ENCODE data around the gene LYST.
"Not testable (repeated sequence)": the region's sequence is repeated elsewhere in the genome, so short reads cannot be mapped to it uniquely, and the experiment has no call there.

The LYST gene

GRCh38 chr1:235818632-235819136, 48.0 kb downstream of the LYST start:
- DNase-seq (ENCODE audit: low read depth) = no peak

DNA sequence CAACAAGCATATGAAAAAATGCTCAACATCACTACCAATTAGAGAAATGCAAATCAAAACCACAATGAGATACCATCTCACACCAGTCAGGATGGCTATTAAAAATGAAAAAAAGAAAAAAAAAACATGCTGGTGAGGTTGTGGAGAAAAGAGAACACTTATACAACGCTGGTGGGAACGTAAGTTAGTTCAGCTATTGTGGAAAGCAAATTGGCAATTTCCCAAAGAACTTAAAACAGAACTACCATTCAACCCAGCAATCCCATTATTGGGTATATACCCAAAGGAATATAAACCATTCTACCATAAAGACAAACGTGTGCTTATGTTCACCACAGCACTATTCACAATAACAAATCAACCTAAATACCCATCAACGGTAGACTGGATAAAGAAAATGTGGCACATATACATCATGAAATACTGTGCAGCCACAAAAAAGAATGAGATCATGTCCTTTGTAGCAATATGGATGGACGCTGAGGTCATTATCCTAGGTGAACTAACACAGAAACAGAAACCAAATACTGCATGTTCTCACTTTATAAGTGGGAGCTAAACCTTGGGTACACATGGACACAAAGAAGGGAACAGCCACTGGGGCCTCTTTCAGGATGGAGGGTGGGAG, 49.5 kb downstream of the LYST start:
- DNase-seq (ENCODE audit: low read depth) = no peak

GRCh38 chr1:235809688-235810397, 56.9 kb downstream of the LYST start:
- DNase-seq (ENCODE audit: low read depth) = peak; percentile 25

DNA sequence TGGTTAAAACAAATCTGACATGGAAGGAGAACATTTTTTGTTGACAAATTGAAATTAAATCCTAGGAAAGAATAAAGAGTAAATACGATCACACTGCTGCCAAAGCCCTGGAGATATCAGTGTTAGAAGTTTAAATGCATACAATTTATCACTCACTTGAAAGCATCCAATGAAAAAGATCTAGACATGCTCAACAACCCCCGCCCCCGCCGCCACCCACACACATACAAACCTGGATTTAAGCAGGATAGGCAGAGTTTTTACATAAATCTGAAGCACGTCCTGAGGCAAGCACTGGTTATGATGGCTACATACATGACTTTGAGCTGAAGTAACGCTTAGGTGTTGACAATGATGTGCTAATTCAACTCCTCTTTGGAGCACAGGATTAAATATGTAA, 58.5 kb downstream of the LYST start:
- DNase-seq (ENCODE audit: low read depth) = no peak

- no peak for DNase-seq (ENCODE audit: low read depth)
These were observed 60.6 kb downstream of the LYST start for GRCh38 chr1:235806123-235806522.

GRCh38 chr1:235802573-235803346, 63.9 kb downstream of the LYST start:
- no peak for DNase-seq (ENCODE audit: low read depth)

GRCh38 chr1:235799264-235799663, 67.4 kb downstream of the LYST start:
- no peak for DNase-seq (ENCODE audit: low read depth)

DNA sequence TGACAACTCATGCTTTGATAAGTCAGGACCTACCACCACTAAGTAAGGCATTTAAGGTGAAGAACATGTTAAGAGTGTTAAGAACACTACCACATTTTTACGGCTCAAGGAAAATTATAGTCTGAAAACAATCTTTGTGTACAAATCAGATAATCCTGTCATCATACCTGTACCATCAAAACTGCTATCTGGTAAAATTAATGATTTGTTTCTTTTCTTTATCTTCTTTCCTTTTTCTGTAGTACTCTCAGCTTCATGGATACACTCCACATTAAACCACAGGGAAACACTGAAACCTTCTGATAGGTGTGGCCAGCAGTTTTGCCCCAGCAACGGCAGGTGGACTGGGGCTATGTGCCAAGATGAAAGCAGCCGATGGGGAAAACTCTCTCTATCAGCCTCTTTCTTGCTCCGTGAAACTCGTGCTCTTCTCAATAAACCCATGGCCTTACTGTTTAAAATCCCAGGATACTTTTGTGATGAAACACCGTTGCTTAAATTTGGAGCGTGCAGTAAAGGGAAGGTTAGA, 75.1 kb downstream of the LYST start:
- DNase-seq (ENCODE audit: low read depth) = no peak

DNA sequence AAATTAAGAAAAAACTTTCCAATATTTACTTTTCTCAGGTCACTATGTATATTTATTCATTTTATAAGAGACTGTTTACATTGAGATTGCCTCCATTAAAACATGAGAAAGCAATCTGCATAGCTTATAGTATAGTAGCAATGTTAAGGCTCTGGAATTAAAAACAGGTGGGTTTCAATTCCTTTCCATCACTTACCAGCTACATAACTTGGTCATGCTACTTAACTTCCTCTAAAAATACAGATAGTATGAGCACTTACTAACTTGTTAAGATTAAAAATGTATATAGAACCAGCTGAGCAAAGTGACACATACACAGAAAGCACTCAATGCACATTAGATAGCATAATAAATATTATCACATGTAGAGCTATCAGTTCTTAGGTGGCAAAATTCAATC, 76.6 kb downstream of the LYST start:
- no peak for DNase-seq (ENCODE audit: low read depth)

- not testable (repeated sequence) for DNase-seq (ENCODE audit: low read depth)
These were observed 80.3 kb downstream of the LYST start for GRCh38 chr1:235786227-235786898.

- DNase-seq (ENCODE audit: low read depth) = no peak
These were observed 81.8 kb downstream of the LYST start for GRCh38 chr1:235784950-235785349.

- DNase-seq (ENCODE audit: low read depth) = peak; percentile 51
These were observed 83.4 kb downstream of the LYST start for GRCh38 chr1:235783148-235783776.

DNA sequence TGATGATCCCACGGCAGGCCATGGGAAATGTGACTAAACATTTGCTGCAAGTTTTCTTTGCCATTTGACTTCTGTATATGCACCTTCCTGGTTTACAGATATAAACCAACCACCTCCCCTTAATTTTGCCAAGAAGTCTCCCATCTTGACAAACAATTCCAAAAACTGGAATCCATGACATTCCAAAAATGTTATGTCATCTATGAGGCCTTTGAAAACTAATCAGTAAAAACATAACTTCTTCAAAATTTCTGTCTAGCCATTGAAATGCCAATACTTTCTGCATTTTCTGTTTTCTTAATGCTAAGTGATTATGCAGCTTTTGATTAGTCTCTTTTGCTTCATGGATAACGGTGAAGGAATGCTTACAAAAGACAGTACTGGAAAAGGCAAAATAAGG, 84.1 kb downstream of the LYST start:
- no peak for DNase-seq (ENCODE audit: low read depth)

GRCh38 chr1:235781807-235782206, 84.9 kb downstream of the LYST start:
- DNase-seq (ENCODE audit: low read depth) = no peak

DNA sequence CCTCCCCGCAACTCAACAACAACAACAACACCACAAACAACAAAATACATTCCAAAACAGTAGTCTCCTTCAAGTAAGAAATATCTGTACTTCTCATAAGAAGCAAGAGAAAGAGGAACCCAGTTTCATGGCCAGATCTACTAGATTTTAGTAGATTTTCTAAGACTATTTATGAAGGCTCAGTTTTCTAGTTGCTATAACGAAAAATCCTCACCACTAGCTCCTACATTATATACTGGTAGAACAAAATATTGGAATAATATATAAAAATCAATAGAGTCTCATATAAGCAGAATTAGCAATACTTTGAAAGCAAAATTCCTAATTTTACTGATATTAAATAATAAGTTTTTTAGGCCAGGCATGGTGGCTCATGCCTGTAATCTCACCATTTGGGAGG, 86.9 kb downstream of the LYST start:
- DNase-seq (ENCODE audit: low read depth) = no peak

DNA sequence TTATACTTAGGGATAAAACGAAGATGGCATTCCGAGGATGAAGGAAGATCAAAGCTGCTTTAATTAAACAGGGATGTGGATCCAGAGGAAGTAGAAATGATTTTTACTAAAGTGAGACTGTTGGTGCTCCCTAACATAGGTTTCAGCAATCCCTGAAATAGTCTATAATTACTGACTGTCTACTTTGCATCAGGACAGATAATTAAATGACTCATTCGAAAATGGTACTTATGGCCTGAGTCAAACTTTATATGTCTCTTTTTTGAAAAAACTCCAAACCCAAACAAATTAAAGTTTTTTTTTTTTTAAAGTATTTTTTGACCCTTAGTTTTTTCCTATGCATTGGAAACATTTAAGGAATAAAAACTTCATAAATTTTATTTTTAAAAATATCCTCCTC, 90.3 kb downstream of the LYST start:
- no peak for DNase-seq (ENCODE audit: low read depth)

- DNase-seq (ENCODE audit: low read depth) = no peak
These were observed 91.4 kb downstream of the LYST start for GRCh38 chr1:235775246-235775860.

GRCh38 chr1:235767795-235768194, 98.9 kb downstream of the LYST start:
- no peak for DNase-seq (ENCODE audit: low read depth)

DNA sequence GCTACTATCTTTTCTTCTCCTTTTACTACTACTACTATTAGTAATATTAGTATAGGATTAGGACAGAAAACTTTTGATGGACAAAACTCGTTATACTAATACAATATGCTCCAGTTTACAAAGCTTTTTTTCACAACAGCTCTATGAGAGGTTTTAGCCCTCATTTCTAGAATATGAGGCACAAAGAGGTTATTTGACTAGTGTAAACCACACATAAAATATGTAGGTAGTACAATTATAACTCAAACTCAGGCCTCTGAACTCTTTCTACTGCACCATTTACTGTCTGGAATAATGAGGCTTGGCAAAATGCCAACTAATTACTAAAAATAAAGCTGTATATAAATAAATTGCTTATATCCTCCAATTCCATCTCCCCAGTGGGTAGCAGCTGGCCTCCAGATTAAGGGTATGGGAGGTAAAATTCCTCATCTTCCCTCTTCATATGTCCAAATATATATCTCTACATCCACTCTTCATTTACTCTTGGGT, 99.9 kb downstream of the LYST start:
- DNase-seq (ENCODE audit: low read depth) = no peak

GRCh38 chr1:235763962-235764361, 102.7 kb downstream of the LYST start:
- peak; percentile 24 for DNase-seq (ENCODE audit: low read depth)

DNA sequence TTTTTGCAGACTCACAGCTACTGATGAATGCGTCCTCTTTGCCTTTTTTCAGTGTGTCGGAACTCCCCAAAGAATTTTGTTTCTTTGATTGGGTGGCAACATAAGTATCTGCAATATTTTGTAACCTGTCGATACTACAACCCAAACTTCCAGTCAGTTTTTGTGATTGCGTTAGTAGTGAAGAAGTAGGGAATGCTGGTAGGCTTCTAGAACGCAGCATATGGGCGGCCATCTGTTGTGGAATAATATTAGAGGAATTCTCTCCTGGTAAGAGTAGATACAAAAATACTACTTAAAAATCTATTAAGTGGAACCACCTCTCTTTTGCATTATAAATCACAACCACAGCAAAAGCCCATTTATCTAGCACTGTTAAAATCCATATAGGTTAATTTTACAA, 107.4 kb downstream of the LYST start:
- no peak for DNase-seq (ENCODE audit: low read depth)
